HG03520 (cell line): ENCODE data around the gene TBC1D5.
A peak's percentile ranks its signal among the peaks of the same experiment; 100 is the strongest.

ENCODE experiments used
- ATAC-seq: cut with Tn5 transposase; IDR thresholded peaks from one replicate; pipeline ENCODE4 v1.9.1; 2021; ENCODE audit warnings: mild to moderate bottlenecking, moderate library complexity; ENCODE audit not compliant: unreplicated experiment

The TBC1D5 gene

GRCh38 chr3:17190353-17191078 lies 551.9 kb downstream of the TBC1D5 start:
- no peak for ATAC-seq

GRCh38 chr3:17188378-17188777 lies 554.1 kb downstream of the TBC1D5 start:
- no peak for ATAC-seq

- no peak for ATAC-seq
Measured at GRCh38 chr3:17187589-17188184, 554.7 kb downstream of the TBC1D5 start.

GRCh38 chr3:17183951-17184550 lies 558.4 kb downstream of the TBC1D5 start:
- no peak for ATAC-seq

GRCh38 chr3:17182166-17182565 lies 560.3 kb downstream of the TBC1D5 start:
- no peak for ATAC-seq

DNA sequence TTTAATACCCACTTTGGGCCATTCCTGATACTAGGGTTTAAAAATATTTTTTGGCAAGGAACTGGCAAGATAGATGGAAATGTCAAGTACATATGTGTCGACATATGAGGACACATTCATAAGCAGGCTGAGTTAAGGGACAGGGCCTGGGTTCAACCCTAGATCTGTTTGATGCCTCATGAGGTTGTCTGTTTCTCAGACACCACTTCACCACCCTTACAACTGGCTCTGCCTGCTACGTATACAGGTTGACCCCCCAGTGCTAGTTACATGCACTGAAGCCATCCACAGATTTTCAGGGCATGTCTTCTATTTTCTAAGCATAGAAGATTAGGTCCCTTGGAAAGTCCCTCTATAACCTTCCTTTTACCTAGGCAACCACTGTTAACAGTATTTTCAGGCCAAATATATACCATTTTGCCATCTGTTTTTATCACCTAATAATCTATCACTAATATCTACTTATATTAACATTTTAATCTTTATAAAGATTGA lies 561.0 kb downstream of the TBC1D5 start:
- ATAC-seq, result no peak

GRCh38 chr3:17179381-17180205 lies 562.8 kb downstream of the TBC1D5 start:
- peak; percentile 66 for ATAC-seq

DNA sequence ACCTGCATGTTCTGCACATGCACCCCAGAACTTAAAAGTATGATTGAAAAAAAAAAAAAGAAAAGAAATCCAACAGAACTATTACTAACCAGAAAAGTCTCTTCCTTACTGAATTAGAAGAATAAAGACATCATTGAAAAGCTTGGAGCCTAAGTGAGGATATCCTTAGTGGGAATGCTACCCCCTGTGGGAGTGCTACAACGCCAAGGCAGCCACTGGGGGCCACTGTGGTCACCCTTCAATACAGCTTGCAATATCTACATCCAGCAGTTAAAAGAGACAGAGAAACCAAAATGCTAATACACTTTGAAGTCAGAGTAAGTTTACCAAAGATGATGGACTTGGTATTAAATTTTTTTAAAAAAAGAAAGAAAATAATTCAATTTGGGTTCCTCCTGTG lies 565.7 kb downstream of the TBC1D5 start:
- no peak for ATAC-seq

DNA sequence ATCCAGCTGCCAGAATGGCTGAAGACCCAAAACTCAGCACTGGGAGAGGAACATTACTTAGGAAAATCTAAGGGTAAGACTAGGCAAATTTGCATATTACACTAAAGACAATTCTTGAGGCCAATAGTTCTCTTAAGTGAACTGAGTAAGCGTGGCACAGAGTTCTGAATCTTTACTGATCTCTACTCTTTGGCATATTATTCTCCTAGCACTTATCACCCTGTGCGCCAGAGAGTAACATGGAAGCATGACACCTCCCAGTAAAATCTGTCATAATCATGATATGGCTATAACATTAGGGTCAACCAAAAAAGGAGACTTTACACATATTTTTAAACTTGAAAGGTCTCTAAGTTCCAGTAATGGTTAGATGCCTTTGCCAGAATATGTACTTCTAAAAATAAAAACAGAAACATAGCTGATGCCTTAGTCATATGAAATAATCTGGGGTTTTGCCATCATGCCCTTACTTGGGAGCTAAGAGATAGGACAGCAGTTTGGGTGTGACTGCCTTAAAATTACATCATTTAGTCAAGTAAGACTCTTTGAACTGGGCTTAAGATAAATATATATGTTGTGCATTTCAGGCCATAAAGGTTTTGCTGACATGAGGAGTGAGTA lies 567.1 kb downstream of the TBC1D5 start:
- no peak for ATAC-seq

DNA sequence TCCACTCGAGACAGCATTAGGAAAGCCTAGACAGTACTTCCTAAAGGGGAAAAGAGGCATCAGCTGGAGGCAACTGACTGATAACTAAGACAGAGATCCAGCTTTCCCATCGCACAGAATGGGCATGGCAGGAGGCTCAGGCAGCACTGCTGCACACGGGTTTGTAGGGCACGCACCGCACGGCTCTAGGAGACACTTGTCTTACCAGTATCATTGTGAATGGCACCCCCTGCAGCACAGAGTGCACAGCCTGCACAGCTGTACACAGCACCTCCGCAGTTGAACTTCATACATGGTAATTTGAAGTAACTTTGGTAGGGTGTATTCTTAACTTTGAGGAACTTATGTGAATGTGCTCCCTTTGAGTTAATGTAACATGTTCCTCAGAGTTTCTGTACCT lies 576.1 kb downstream of the TBC1D5 start:
- ATAC-seq, result no peak

GRCh38 chr3:17162116-17162515 lies 580.3 kb downstream of the TBC1D5 start:
- no peak for ATAC-seq

DNA sequence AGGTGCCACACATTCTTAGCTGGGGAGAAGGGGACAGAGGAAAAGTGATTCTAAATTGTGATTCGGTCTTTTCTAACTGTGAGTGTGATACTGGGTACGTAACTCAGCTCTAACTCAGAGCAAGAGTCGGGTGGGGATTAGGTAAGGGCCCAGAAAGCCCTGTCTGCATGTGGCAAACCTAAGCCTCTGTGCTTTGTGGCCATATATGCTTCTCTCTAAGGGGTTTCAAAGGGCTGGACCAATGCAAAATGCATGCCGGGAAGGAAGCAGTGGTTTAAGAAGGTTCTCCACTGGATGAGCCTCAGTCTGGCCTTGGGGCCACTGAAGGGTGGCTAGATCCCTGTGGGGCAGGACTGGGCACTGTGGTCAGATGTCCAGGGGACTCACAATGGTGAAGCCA lies 581.8 kb downstream of the TBC1D5 start:
- ATAC-seq, result no peak

- no peak for ATAC-seq
Measured at GRCh38 chr3:17158941-17159682, 583.3 kb downstream of the TBC1D5 start.

- no peak for ATAC-seq
Measured at GRCh38 chr3:17157713-17158112, 584.7 kb downstream of the TBC1D5 start.

GRCh38 chr3:17156864-17157263 lies 585.6 kb downstream of the TBC1D5 start:
- no peak for ATAC-seq

- ATAC-seq, result no peak
Measured at GRCh38 chr3:17155951-17156350, 586.5 kb downstream of the TBC1D5 start.

DNA sequence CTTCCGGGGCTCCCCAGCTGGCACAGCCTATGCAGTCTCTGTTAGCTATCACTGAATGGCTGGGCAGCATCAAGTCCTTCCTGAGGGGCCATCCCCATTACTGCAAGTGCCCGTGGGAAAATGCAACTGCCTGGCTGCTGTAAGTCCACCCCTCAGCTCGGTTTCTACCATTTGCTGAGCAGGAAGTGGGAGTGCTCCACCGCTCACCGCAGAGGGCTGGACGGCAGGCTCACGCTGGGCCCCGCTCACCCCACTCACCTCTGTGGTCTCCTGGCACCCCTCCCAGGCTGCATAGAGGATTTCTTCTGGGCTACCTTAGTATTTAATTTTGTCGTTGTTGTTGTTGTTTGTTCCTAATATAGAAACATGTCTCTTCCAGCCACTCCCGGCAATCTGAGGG lies 587.5 kb downstream of the TBC1D5 start:
- no peak for ATAC-seq

DNA sequence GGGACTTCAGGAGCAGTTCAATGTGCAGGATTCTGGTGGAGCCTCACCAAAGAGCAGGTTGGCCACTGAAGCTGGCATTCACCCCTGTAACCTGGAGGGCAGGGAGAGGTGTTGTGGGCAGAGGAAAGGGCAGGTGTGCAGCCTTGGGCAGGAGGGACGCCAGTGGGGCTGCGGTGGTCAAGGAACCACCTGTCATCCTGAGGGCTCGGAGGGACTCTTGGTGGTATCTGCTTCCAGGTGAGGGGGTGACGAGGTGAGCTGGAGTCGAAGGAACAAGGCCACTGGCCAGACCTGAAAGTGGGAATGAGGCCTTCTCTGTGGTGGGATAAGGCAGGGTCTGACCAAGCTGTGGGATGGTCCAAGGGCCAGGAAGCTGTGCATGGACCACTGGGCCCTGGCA lies 588.2 kb downstream of the TBC1D5 start:
- ATAC-seq, result no peak

DNA sequence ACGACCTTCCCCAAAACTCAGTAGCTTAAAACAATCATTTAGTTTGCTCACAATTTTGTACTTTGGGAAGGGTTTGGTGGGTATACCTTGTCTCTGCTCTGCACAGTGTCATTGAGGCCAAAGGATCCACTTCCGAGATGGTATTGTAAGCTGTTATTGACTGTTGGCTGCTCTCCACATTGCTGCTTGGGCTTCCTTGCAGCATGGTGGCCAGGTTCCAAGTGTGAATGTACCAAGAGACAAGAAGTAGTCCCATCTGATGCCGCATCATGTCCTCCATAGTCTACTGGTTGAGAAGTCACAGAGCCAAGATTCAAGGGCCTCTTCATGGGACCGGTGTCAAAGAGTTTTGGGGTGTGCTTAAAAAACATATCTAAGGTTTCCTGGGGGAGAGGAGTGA lies 589.2 kb downstream of the TBC1D5 start:
- ATAC-seq, result no peak
